Ammon's horn (tissue), 1 donor: ENCODE measurements around the gene TUBA3E.
"Not testable (repeated sequence)": the region's sequence is repeated elsewhere in the genome, so short reads cannot be mapped to it uniquely, and the experiment has no call there.

Experiments used
- DNase-seq: peaks from one replicate; pipeline ENCODE4 v3.0.0-alpha.2; 2016; ENCODE audit warnings: low spot score

The TUBA3E gene

DNA sequence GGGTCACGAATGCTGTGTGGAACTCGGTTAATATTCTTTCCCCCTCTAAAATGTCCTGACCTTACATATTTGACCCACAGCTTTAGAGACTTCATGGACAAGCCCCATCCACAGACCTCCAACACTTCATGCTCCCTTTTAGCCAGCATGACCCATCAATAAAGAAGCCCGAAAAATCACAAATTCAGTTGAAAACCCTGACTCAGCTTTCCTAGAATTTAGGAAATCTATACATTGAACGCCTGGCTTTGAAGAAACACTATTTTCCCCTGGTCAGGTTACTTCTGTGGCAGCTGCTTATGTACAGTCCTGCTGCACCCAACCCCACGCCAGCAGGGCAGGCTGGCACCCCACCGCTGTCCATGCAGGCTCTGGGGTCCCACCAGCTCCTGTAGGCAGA, 6.9 kb downstream of the TUBA3E start:
- DNase-seq, result not testable (repeated sequence)

- no peak for DNase-seq
Observed at GRCh38 chr2:130190237-130190636, 8.0 kb downstream of the TUBA3E start.

DNA sequence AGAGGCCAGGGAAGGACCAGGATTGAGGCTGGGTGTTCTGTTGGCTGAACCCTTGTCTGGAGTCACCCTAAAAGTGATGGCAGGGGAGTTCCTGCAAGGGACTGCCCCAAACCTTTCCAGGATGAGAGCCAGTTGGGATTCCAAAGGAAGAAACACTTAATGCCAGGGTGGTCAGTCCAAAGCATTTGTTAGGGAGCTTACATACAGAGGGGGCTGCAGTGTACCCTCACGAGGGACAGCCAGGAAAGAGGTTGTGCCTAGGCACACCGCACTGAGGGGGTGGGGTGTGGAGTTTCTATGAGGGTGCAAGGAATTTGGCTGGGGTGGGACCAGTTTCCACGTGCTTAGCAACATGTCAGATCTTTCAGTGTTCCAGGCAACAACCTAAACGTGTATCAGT, 9.3 kb downstream of the TUBA3E start:
- DNase-seq, result not testable (repeated sequence)

DNA sequence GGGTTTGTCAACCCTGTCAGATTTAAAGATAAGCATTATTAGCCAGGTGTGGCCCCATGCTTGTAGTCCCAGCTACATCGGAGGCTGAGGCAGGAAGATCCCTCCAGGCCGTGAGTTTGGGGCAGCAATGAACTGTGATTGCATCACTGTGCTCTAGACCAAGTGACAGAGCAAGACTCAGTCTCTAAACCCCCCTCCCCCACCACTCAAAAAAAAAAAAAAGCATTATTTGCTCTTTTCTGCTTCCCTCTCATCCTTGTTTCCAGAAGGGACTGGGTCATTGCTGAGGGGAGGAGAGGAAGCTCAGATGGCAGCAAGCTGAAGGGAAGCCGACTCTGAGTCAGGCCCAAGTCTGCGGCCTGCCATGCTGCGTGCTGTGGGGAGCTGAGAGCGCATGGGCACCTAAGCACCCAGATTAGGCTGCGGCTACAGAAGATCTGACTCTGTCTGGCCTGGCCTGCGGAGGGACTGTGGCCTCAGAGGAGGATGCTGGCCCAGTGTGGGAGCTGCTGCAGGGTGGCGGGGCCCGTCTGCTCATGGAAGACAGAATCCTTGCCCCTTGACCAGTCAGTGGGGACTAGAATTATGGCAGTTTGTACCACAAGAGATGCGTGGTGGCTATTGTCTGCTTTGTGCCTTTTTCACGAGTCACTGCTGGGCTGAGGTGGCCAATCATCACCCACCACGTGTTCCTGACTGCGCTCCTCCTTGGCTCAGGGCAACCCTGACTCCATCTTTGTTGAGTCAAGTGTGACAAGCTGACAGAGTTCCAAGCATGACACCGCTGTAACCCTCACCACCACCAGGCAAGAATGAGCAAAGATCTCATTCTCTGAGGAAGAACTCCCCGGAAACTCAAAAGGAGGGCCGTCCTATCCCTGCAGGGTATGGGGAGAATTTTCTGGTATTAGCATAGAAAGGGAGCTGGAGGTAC, 10.1 kb downstream of the TUBA3E start:
- not testable (repeated sequence) for DNase-seq

DNA sequence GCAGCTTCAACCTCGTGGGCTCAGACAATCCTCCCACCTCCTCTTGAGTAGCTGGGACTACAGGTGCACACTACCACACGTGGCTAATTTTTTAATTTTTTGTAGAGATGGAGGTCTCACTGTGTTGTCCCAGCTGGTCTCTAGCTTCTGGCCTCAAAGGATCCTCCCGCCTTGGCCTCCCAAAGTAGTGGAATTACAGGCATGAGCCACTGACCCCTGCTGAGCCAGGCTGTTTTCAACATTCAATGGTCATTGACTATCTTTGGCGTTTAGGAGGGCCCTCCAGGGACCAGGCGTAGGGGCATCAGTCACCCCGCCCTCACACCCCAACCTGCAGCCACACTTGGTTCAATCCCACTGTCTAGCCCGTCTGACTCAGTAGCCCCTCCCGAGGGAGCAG, 11.0 kb downstream of the TUBA3E start:
- no peak for DNase-seq

- no peak for DNase-seq
Observed at GRCh38 chr2:130186391-130186790, 11.8 kb downstream of the TUBA3E start.

GRCh38 chr2:130185896-130186295, 12.3 kb downstream of the TUBA3E start:
- no peak for DNase-seq

DNA sequence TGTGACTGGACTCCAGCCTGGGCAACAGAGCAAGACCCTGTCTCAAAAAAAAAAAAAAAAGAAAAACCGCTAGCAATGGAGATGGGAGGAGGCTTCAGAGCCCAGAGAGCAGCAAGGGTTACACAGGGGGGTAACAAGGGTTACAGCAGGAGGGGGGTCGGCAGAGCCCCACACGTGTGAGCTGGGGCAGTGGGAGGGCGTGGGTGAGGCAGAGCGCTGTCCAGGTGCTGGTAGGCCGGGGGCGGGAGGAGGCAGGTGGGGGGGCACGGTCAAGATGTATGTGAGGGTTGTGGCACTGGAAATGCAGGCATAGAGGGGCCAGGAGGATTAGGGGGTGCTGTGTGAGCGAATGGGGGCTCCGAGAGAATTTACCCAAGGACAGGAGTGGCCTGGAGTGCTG, 12.8 kb downstream of the TUBA3E start:
- no peak for DNase-seq

GRCh38 chr2:130183512-130184373, 14.5 kb downstream of the TUBA3E start:
- peak; percentile 39 for DNase-seq

- not testable (repeated sequence) for DNase-seq
Observed at GRCh38 chr2:130182826-130183511, 15.3 kb downstream of the TUBA3E start.

GRCh38 chr2:130181880-130182682, 16.2 kb downstream of the TUBA3E start, which contains the start of gene MZT2B:
Gene MZT2B, plus strand, starts transcription at chr2:130182262. Its CDS starts 21 bp downstream, at chr2:130182283.
- peak; percentile 87 for DNase-seq

- peak; percentile 94 for DNase-seq
Observed at GRCh38 chr2:130181325-130181879, 16.8 kb downstream of the TUBA3E start, which contains the start of gene SMPD4. Gene SMPD4, minus strand, starts transcription at chr2:130181602. Its CDS starts 5,010 bp downstream, at chr2:130176592.

DNA sequence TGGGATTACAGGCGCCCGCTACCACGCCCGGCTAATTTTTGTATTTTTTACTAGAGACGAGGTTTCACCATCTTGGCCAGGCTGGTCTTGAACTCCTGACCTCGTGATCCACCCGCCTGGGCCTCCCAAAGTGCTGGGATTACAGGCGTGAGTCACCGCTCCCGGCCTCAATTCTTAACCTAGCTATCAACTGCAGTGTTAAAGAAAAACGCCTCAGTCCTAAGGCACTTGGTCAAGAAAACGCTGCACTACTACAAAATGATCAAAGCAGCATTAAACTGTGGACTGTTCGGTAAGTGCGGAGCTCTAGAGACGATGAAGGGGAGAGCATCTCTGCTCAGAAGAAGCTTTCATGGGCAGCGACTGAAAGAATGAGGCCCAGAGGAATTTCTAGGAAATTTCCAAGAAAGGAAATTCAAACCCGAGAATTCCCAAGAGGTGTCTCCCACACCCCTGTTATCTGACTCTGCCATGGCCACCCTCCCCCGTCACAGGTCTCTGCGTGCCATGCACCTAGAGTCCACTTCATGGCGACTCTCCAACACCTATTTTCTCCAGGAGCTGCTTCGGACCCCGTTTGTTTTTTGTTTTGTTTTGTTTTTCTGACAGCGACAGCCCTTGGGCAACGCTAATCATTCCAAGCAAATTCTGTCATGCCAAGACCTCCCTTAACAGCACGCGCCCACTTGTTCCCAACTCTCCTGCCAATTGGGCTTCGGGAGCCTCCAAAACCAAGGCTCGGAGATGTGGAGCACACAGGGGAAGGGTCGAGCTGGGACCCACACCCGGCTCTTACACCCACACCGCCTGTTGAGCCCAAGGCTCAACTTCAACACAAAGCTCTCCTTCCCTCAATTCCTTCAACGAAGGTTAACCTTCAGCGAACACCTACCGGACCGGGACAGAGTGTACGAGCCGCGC, 17.6 kb downstream of the TUBA3E start:
- not testable (repeated sequence) for DNase-seq

DNA sequence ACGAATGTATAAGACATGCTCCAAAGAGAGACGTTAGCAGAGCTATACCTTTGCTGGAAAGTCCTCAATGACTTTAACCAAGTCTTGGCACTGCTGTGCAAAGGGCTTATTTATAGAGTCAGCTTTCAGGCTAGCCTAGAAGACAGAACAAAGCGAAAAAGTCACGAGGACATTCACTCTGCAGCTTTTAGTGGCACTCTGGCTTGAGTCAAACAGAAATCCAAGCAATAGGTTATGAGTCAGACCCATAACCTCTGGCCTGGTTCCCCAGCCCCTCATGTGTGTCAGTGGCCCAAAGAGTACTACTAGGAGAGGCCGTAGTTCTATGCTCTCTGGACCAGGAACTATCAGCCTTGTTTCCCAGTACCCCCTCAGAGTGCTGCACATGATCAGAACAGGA, 23.4 kb downstream of the TUBA3E start:
- not testable (repeated sequence) for DNase-seq

- no peak for DNase-seq
Observed at GRCh38 chr2:130169896-130170295, 28.3 kb downstream of the TUBA3E start.

DNA sequence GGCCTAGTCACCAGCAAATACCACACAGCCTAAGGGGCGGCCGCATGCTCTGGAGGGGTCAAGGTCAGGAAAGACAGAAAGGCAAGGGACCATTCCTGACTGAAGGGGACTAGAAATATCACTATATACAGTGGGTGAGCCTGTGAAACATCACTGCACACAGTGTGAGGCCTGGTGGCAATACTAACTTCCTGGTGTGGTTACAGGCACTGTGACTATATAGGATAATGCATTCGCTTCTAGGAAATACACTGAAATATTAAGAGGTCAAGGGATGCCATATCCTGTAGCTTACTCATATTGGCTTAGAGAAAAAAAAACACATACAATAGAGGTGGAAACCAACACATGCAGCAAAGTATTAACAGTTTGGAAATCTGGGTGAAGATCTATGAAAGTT, 29.1 kb downstream of the TUBA3E start:
- not testable (repeated sequence) for DNase-seq

DNA sequence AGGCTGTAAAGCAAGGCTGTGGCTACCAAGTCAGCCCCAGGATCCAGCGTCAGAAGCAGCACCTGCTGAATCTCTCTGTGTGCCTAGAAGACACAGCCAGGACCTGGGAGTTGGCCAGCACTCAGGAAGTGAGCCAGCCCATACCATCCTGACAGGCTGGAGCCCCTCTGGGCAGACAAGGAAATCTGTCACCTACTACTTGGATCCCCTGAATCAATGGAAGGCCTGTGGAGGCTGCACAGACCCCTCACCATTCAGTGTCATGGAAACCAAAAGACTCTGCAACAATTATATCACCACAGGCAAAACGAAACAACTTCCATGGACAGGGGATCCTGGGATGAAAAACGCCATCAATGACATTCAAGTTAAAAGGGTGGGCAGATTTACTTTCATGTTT, 31.6 kb downstream of the TUBA3E start:
- not testable (repeated sequence) for DNase-seq

DNA sequence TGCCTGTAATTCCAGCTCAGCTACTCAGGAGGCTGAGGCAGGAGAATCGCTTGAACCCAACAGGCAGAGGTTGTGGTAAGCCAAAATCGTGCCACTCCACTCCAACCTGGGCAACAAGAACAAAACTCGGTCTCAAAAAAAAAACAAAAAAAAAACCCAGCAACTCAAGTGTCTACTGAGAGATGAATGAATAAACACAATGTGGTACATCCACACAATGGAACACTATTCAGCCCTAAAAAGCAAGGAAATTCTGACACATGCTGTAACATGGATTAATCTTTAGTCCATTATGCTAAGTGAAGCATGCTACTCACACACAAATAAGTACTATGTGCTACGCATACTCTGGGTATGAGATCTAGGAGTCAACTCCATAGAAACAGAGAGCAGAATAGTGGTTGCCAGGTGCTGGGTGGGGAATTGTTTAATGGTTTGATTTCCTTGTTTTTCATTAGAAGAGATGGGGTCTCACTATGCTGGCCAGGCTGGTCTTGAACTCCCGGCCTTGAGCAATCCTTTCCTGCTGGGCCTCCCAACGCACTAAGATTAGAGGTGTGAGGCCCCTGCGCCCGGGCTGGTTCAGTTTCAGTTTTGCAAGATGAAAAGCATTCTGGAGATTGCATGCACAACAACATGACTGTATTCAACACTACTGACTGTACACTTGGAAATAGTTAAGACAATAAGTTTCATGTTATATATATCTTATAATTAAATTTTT, 32.8 kb downstream of the TUBA3E start:
- no peak for DNase-seq

DNA sequence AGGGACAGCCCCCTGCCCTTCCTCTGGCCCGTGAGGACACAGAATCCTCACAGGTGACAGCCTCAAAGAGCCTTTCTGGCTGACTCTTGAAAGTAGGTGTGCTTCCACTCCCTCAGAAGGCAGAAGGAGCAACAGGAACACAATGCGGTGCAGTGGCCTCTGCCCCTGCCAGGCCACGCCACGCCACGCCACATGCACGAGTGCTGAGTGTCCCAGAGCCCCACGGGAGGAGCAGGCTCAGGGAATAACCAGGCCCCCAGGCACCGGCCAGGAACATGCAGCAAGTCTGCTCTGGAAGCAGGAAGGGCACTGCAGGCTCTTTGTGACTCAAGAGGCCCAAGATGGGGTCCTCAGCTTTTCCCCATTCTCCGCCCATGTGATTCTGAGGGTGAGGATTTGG, 35.3 kb downstream of the TUBA3E start:
- no peak for DNase-seq
